C4-2B (cell line): Measurements from ENCODE around the gene TRERF1.

Experiments
- ZFX ChIP-seq: fragments of 450-650 bp; IDR thresholded peaks from 2 replicates; pipeline ENCODE4 v1.6.1; 2017
- TF ChIP-seq, protein P1 (sequence below): fragments of 450-650 bp; conservative IDR thresholded peaks from 2 replicates; pipeline ENCODE4 v1.5.1; 2017; ENCODE audit warnings: mild to moderate bottlenecking

- TF ChIP-seq, protein P1, sequence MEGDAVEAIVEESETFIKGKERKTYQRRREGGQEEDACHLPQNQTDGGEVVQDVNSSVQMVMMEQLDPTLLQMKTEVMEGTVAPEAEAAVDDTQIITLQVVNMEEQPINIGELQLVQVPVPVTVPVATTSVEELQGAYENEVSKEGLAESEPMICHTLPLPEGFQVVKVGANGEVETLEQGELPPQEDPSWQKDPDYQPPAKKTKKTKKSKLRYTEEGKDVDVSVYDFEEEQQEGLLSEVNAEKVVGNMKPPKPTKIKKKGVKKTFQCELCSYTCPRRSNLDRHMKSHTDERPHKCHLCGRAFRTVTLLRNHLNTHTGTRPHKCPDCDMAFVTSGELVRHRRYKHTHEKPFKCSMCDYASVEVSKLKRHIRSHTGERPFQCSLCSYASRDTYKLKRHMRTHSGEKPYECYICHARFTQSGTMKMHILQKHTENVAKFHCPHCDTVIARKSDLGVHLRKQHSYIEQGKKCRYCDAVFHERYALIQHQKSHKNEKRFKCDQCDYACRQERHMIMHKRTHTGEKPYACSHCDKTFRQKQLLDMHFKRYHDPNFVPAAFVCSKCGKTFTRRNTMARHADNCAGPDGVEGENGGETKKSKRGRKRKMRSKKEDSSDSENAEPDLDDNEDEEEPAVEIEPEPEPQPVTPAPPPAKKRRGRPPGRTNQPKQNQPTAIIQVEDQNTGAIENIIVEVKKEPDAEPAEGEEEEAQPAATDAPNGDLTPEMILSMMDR: no peak
- TF ChIP-seq ZFX: no peak
Measured at GRCh38 chr6:42217157-42217518, 234.6 kb downstream of the TRERF1 start.
